ENCODE measurements around the gene PRKRIP1.

Gene PRKRIP1

GRCh38 chr7:102410918-102411317 is 14.8 kb downstream of the PRKRIP1 start:
- TF ChIP-seq CTCF (IDR thresholded peaks at IDR 0.05; ENCODE audit: unreplicated experiment in 3 of 3): no peak
- Mint-ChIP-seq H3K4me3 (no peak overlapping the region), H3K36me3 (ENCODE audit: low read depth) (peaks cover 86% of the 10 kb centered on the region), H3K27me3 (ENCODE audit: low read depth) (no peaks in the 10 kb centered on the region), H3K4me1 (no peaks in the 10 kb centered on the region), H3K9me3 (peaks cover 8% of the 10 kb centered on the region), H3K27ac (no peak overlapping the region)

DNA sequence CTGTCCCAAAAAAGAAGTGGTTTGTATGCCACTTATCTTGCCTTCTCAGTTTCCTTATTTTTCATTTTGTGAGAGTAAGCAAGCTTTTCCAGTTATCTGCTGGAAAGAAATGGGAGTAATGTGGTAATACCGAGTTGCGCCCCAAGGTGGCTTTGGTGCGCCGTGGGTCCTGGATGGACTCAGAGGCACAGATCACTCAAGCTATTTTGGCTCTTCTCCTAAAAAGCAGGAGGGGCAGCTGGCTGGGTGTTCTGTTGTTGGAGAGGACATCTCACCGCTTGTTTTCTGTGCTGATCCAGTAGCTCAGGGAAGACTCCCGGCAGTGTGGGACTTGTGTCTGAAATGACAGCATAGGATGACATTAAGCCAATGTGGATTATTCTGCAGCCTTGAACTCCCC is 16.4 kb downstream of the PRKRIP1 start:
- no peak overlapping the region for H3K4me3 Mint-ChIP-seq
- peaks cover 8% of the 10 kb centered on the region for H3K9me3 Mint-ChIP-seq
- H3K27ac Mint-ChIP-seq: no peak overlapping the region
- TF ChIP-seq CTCF (IDR thresholded peaks at IDR 0.05; ENCODE audit: unreplicated experiment in 3 of 3): peak; percentile 29 to 43 (median 31)
- no peaks in the 10 kb centered on the region for H3K27me3 Mint-ChIP-seq (ENCODE audit: low read depth)
- H3K36me3 Mint-ChIP-seq (ENCODE audit: low read depth): peaks cover 82% of the 10 kb centered on the region
- H3K4me1 Mint-ChIP-seq: no peaks in the 10 kb centered on the region

DNA sequence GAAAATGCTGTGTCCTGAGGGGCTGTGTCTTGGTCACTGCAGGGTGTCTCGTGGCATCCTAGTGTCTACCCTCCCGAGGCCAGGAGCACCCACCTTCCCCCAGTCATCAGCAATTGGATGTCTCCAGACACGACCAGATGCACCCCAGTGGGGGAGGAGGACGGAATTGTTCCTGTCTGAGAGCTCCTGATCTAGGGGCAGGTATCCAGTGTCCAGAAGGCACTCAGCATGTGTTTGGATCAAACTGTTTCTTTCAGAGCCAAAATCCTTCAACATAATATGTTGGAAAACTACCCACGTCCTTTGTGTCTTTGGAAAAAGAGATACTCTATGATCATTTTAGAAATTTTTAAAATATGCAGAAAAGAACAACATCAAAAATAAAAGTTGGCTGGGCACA is 16.9 kb downstream of the PRKRIP1 start:
- H3K4me1 Mint-ChIP-seq: no peaks in the 10 kb centered on the region

DNA sequence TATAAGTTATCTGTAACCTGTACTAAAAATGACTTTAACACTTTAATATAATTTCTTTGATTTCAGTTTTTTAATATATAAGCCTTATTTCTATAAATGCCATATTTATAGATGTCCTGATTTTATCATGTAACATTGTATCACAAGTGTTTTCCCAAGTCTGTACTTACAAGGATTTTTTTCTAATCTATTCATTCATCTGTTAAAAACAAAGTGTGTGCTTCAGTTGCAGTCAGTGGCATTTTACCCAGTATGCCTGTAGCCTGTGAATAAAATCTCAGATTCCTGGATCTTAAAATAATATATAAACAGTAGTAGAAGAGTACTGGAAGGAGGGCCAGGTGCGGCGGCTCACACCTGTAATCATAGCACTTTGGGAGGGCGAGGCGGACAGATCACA is 17.4 kb downstream of the PRKRIP1 start:
- Mint-ChIP-seq H3K4me1 (no peaks in the 10 kb centered on the region), H3K4me3 (no peak overlapping the region), H3K27me3 (ENCODE audit: low read depth) (no peaks in the 10 kb centered on the region), H3K36me3 (ENCODE audit: low read depth) (peaks cover 76% of the 10 kb centered on the region), H3K9me3 (peaks cover 8% of the 10 kb centered on the region), H3K27ac (no peak overlapping the region)
- TF ChIP-seq CTCF (IDR thresholded peaks at IDR 0.05; ENCODE audit: unreplicated experiment in 3 of 3): no peak

More for the DNA sequence above, 16.9 kb downstream of the PRKRIP1 start:
- H3K4me3 Mint-ChIP-seq: no peak overlapping the region
- H3K9me3 Mint-ChIP-seq: peaks cover 8% of the 10 kb centered on the region
- H3K27ac Mint-ChIP-seq: no peak overlapping the region
- no peak for TF ChIP-seq CTCF (IDR thresholded peaks at IDR 0.05; ENCODE audit: unreplicated experiment in 3 of 3)
- H3K36me3 Mint-ChIP-seq (ENCODE audit: low read depth): peaks cover 77% of the 10 kb centered on the region
- H3K27me3 Mint-ChIP-seq (ENCODE audit: low read depth): no peaks in the 10 kb centered on the region

GRCh38 chr7:102415685-102416225 is 19.6 kb downstream of the PRKRIP1 start:
- Mint-ChIP-seq H3K27ac (no peak overlapping the region), H3K4me1 (no peaks in the 10 kb centered on the region), H3K9me3 (no peaks in the 10 kb centered on the region), H3K36me3 (ENCODE audit: low read depth) (peaks cover 74% of the 10 kb centered on the region), H3K27me3 (ENCODE audit: low read depth) (no peaks in the 10 kb centered on the region), H3K4me3 (no peak overlapping the region)
- no peak for TF ChIP-seq CTCF (IDR thresholded peaks at IDR 0.05; ENCODE audit: unreplicated experiment in 3 of 3)

DNA sequence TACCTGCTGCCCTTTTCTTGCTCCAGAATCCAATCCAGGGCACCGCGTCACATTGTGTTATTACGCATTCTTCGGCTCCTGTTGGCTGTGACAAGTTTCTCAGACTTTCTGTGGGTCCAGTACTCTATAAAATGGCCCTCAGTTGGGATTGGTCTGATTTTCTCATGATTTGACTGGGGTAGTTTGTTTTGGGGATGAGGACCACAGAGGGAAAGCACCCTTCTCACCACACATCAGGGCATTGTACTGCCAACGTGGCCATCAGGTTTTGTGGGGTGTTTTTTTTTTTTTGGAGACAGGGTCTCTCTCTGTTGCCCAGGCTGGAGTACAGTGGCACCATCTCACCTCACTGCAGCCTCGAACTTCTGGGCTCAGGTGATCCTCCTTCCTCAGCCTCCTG is 20.2 kb downstream of the PRKRIP1 start:
- H3K9me3 Mint-ChIP-seq: no peaks in the 10 kb centered on the region
- H3K36me3 Mint-ChIP-seq (ENCODE audit: low read depth): peaks cover 72% of the 10 kb centered on the region
- no peak overlapping the region for H3K27ac Mint-ChIP-seq
- no peak overlapping the region for H3K4me3 Mint-ChIP-seq
- no peak for TF ChIP-seq CTCF (IDR thresholded peaks at IDR 0.05; ENCODE audit: unreplicated experiment in 3 of 3)
- H3K4me1 Mint-ChIP-seq: no peaks in the 10 kb centered on the region
- H3K27me3 Mint-ChIP-seq (ENCODE audit: low read depth): no peaks in the 10 kb centered on the region
